ENCODE results near the gene TESK1. TPM values are rescaled to one million over a fixed set of nuclear protein-coding genes. Genes with fewer than 3 reads are reported as not detected.

TESK1 gene
- total RNA-seq, 1 experiment from 2014 or later, result 25.5 TPM

DNA sequence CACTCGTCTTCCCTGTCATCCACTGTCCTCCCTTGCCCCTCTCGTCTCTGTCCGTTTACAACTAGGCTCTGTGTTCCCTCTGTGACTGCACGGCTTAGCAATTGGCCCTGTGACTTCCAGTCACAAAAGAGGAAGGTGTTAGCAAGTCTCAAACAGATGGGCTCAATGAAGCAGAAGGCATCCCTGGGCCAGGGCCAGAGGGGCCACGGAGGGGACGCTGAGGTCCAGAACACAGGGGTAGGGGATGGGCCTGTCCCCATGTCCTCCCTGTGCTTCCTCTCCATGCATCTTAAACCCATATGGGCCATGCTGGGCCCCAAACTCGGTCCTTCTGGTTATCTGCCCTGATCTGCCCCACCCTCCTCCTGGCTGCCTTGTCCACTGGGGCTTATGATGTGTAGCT, 13.3 kb downstream of the TESK1 start, which contains the start of gene CD72:
CD72 (minus strand) TSS at position 89 of the 403 bp plus-strand sequence. CDS start 110 bp downstream, outside the sequence.
- DNase-seq, result no peak
- no TSS peak for BruUV-seq (replicated peaks)
- CTCF ChIA-PET, result no interaction called here
- Histone ChIP-seq H3K27ac (no peak within 1 kb of the TSS), H3K27me3 (ENCODE audit: insufficient read depth, low read depth) (no peaks in the 10 kb centered on the region), H3K4me3 (no peak within 1 kb of the TSS), H4K20me1 (ENCODE audit: insufficient read depth) (no peaks in the 10 kb centered on the region), H3K9me3 (ENCODE audit: insufficient read depth, low read depth) (no peaks in the 10 kb centered on the region), H3K79me2 (ENCODE audit: low read depth) (no peaks in the 10 kb centered on the region), H3K4me2 (no peak within 1 kb of the TSS), H2AFZ (no peak within 1 kb of the TSS), H3F3A (ENCODE audit: insufficient read depth, low read depth) (no peaks in the 10 kb centered on the region), H3K9me2 (ENCODE audit: insufficient read depth) (no peaks in the 10 kb centered on the region), H3K36me3 (ENCODE audit: low read depth) (no peaks in the 10 kb centered on the region), H3K4me1 (replicated peaks; ENCODE audit: insufficient read depth) (no peaks in the 10 kb centered on the region)
- intact Hi-C loops (cut with micrococcal nuclease; ENCODE audit: unreplicated experiment), result no loop called here
- TF ChIP-seq EZH2 (IDR thresholded peaks at IDR 0.05; ENCODE audit: low read depth), result no peak
- TF ChIP-seq, protein P1, sequence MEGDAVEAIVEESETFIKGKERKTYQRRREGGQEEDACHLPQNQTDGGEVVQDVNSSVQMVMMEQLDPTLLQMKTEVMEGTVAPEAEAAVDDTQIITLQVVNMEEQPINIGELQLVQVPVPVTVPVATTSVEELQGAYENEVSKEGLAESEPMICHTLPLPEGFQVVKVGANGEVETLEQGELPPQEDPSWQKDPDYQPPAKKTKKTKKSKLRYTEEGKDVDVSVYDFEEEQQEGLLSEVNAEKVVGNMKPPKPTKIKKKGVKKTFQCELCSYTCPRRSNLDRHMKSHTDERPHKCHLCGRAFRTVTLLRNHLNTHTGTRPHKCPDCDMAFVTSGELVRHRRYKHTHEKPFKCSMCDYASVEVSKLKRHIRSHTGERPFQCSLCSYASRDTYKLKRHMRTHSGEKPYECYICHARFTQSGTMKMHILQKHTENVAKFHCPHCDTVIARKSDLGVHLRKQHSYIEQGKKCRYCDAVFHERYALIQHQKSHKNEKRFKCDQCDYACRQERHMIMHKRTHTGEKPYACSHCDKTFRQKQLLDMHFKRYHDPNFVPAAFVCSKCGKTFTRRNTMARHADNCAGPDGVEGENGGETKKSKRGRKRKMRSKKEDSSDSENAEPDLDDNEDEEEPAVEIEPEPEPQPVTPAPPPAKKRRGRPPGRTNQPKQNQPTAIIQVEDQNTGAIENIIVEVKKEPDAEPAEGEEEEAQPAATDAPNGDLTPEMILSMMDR (conservative IDR thresholded peaks at IDR 0.05), result no peak
- POLR2A ChIA-PET (ENCODE audit: unreplicated experiment), result no interaction called here

GRCh38 chr9:35618854-35619799, 14.1 kb downstream of the TESK1 start:
- H3K4me3 ChIP-seq, result no peak overlapping the region
- no peaks in the 10 kb centered on the region for H3K36me3 ChIP-seq (ENCODE audit: low read depth)
- H3K27me3 ChIP-seq (ENCODE audit: insufficient read depth, low read depth), result no peaks in the 10 kb centered on the region
- H3K27ac ChIP-seq, result no peak overlapping the region
- POLR2A ChIA-PET (ENCODE audit: unreplicated experiment), result no interaction called here
- no peaks in the 10 kb centered on the region for H3K9me3 ChIP-seq (ENCODE audit: insufficient read depth, low read depth)
- H3K79me2 ChIP-seq (ENCODE audit: low read depth), result no peaks in the 10 kb centered on the region
- intact Hi-C loops (cut with micrococcal nuclease; ENCODE audit: unreplicated experiment), result no loop called here
- H3K9me2 ChIP-seq (ENCODE audit: insufficient read depth), result no peaks in the 10 kb centered on the region
- DNase-seq, result no peak
- BruUV-seq (replicated peaks), result no TSS peak
- CTCF ChIA-PET, result no interaction called here
- no peaks in the 10 kb centered on the region for H4K20me1 ChIP-seq (ENCODE audit: insufficient read depth)
- TF ChIP-seq EZH2 (IDR thresholded peaks at IDR 0.05; ENCODE audit: low read depth), result no peak
- TF ChIP-seq, protein P1 (conservative IDR thresholded peaks at IDR 0.05), result no peak
- H3K4me2 ChIP-seq, result no peak overlapping the region
- no peaks in the 10 kb centered on the region for H3K4me1 ChIP-seq (replicated peaks; ENCODE audit: insufficient read depth)
- no peaks in the 10 kb centered on the region for H3F3A ChIP-seq (ENCODE audit: insufficient read depth, low read depth)
- no peak overlapping the region for H2AFZ ChIP-seq

- POLR2A ChIA-PET (ENCODE audit: unreplicated experiment), result no interaction called here
- no peaks in the 10 kb centered on the region for H3K9me3 ChIP-seq (ENCODE audit: insufficient read depth, low read depth)
- H3F3A ChIP-seq (ENCODE audit: insufficient read depth, low read depth), result no peaks in the 10 kb centered on the region
- H3K27me3 ChIP-seq (ENCODE audit: insufficient read depth, low read depth), result no peaks in the 10 kb centered on the region
- DNase-seq, result no peak
- no peak overlapping the region for H3K4me3 ChIP-seq
- no peak overlapping the region for H3K27ac ChIP-seq
- no TSS peak for BruUV-seq (replicated peaks)
- H3K36me3 ChIP-seq (ENCODE audit: low read depth), result no peaks in the 10 kb centered on the region
- no peaks in the 10 kb centered on the region for H3K4me1 ChIP-seq (replicated peaks; ENCODE audit: insufficient read depth)
- H3K9me2 ChIP-seq (ENCODE audit: insufficient read depth), result no peaks in the 10 kb centered on the region
- CTCF ChIA-PET, result interaction anchor here (0.6 kb wide), 1 partner anchor 407 kb away, joined by 10 read pairs; no protein-coding TSS in a partner anchor
- no peak overlapping the region for H3K4me2 ChIP-seq
- H2AFZ ChIP-seq, result no peak overlapping the region
- intact Hi-C loops (cut with micrococcal nuclease; ENCODE audit: unreplicated experiment), result no loop called here
- H4K20me1 ChIP-seq (ENCODE audit: insufficient read depth), result no peaks in the 10 kb centered on the region
- TF ChIP-seq, protein P1 (conservative IDR thresholded peaks at IDR 0.05), result no peak
- TF ChIP-seq EZH2 (IDR thresholded peaks at IDR 0.05; ENCODE audit: low read depth), result no peak
- no peaks in the 10 kb centered on the region for H3K79me2 ChIP-seq (ENCODE audit: low read depth)
Observed at GRCh38 chr9:35619800-35620158, 14.7 kb downstream of the TESK1 start.

Data from PC-9 (cell line).